GM10847 (cell line): ENCODE measurements around the gene YWHAQ.

Experiments
- POLR2A ChIP-seq: IDR thresholded peaks from 2 replicates; pipeline ENCODE4 v1.6.1; 2011; ENCODE audit not compliant: insufficient read length; ENCODE audit errors: extremely low read depth

YWHAQ gene

DNA sequence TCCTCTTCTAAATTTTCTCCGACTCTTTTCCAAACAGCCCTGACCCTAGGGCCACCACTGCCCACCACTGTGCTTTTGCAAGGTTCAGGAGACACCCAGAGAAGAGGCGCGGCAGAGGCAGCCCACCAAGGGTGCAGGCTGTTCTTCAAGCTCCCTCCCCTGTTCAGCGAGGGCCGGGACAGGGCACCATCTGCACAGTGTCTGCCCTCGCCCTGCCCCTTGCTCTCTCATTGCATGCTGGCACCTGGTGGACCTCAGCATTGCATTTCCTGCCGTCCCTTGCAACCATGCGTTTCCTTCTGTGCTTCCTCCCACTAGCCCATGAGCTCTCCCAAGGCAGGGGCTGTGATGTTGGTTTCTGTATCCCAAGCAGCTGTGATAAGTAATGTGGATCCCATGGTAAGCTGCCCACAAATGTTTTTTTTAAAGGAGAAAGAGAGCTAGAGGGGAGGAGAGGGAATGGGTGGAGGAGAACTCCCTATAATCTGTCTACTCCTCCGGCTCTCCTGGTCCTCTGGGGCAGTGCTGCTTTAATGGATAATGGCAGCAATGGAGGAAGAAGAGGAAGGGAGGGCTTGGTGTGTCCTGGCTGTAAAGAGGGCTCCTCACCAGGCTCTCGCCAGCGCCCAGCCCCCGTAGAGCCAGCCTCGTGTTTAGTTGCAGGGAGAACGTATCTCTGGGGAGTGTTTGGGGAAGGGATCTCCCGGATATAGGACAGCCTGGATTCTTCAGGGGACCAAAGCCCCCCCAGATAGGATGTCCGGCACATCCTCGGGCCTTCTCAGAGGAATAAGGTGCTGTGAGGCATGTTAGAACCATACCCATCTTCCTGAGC, 15.6 kb upstream of the YWHAQ start:
- TF ChIP-seq POLR2A, result no peak

DNA sequence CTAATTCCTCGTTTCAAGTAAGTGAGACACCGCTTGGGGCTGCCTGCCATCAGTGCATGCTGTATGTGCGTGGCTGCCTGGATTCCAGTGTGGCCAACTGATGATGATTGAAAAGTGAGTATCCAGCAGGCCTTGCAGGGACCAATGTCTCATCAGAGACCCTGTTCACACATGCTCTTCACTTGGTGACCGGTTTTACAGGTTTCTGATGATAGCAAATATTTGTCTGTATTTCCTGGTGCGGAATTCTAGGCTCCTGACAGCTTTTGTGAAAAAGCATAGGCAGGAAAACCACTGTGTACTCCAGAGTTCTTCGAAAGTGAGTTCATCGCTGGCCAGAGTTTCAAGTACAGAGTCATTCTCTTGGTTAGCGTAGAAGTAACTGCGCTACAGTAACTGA, 13.8 kb upstream of the YWHAQ start:
- TF ChIP-seq POLR2A, result no peak

DNA sequence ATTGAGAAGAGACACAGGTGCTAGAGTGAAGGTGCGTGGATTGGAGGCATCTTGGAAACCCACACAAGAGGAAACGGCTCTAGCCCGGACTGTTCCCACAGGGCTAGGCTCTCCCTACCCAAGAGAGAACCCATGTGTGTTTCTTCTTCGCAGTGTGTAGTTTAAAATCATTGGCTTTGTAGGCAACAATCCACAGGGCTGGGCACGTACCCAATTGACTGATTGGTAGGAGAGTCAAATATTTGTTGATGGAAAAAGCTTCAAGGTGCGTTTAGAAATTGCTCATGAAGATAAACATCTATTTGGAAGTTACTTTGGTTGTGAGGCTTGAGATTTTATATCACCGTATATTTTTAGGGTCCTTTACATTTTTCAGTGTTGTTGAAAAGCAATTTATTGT, 13.2 kb upstream of the YWHAQ start:
- TF ChIP-seq POLR2A, result no peak

DNA sequence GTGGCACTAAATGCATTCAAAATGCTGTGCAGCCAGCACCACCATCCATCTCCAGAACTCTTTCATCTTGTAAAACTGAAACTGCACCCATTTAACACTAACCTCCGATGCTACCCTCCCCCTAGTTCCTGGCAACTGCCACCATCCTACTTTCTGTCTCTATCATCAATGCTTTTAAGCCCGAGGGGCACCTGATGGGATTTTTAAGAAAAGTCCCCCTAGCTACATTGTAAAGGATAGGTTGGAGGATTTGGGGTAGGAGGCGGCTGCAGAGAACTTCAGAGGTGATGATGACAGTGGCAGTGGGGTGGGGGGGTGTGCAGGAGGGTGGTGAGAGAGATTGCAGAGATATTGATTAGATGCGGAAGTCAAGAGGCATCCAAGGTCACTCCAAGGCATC, 10.8 kb upstream of the YWHAQ start:
- no peak for TF ChIP-seq POLR2A

DNA sequence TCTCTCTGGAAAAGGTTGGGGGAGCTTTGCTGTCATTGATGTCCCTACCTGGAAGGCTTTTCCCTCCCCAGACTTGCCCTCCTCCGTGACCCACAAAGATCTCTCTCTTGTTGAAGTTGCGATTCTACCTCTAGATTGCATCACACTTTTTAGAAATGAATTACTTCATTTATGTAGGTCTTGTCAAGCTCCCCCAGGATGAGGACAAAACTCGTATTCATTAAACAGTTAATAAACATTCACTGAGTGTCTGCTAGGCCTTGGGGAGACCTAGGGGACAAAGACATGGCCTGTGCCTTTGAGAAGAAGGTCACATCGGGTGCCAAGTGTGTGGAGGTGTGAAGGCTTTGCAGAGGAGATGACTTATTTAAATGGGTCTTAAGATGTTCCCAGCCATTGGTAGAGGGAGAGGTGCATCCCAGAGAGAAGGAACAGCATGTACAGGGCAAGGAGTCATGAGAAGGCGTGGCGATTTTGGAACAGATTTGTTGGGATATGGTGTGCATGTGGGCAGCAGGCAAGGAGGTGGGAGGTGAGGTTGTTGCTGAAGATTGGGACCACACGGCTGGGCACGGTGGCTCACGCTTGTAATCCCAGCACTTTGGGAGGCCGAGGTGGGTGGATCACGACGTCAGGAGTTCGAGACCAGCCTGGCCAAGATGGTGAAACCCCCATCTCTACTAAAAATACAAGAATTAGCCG, 9.8 kb upstream of the YWHAQ start:
- TF ChIP-seq POLR2A, result no peak

DNA sequence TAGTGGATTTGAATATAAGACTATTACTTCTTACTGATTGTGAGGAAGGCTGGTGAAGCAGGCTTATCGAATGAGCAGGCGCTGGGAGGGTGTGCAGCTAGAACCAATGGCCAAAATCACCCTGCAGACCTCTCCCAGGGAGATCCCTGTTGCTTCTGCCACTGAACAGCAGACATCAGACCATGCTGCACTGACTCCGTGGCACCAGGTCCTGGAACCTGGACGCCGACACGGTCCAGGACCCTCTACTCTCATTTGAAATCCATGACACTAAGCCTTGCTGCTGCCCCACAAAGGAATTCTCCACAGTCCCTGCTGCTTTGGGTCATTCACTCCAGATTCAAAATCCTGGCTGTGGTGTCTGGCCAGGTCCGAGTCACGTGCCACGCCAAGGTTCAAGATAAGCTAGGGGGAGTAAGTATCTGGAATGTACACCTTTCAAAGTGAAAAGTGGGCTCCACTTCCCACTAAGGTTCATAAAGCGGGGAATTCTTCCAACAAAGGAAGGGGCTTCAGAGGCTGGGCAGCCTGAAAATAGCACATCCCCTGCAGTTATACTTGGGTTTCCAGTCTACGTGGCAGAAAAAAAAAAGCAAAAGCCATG, 9.0 kb upstream of the YWHAQ start:
- TF ChIP-seq POLR2A, result no peak

DNA sequence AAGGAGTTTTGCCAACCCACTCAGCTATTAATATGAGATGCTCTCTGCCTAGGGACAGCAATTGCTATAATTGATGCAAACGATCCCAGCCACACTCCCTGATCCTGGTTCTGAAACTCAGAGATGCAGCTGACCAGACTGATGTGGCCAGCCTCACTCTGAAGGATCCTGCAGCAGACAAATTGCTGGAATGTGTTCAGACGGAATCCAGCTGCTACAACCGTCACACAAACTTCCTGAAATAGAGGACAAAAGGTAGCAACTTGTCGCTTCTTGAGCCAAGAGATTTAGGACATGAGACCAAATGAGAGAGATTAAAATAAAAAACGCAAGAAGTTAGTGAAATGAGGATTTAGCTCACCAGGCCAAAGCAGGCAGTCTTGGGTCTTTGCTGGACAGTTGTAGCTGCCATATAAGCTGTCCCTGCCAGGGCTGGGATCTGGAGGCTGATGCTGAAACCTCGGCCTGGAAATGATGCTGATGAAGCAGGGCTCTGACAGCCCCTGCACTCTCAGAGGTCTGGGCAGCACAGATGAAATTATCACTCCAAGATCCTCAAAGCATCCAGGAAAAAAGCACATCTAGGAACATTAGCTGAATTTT, 8.3 kb upstream of the YWHAQ start:
- TF ChIP-seq POLR2A, result no peak

DNA sequence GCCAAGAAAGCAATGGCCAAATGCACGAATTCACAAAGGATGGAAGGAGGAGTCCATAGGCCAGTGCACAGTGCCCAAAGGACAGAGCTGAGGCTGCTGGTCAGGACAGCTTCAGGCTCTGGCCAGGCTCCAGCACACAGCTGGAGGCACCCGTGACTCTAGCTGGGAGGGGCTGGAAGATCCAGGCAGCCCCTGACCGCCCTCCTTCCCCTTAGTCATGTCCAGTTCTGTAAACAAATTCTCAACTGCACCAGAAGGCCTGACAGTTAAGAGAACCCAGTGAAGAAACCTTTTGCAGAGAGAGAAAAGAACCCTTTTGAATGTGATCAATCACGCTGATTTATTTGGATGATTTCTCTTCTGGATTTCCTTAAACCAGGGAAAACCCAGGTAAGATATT, 7.7 kb upstream of the YWHAQ start:
- no peak for TF ChIP-seq POLR2A

DNA sequence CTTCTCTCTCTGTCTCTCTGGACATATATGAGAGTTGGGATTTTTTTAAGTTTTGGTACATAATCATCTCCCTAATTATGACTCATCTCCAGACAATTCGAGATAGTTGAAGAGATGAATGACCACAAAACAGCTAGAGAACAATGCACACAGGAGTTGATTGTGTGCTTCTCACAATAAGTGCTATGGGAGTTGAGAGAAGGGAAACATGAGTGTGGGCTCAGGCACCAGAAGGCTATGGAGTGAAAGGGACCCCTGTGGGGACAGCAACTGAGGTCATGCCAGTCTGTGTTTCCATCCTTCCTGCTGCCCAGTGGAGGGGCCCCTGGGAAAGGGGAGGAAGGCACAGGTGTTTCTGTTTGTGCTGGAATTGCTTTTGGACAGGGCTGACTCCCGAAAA, 6.5 kb upstream of the YWHAQ start:
- TF ChIP-seq POLR2A, result no peak

DNA sequence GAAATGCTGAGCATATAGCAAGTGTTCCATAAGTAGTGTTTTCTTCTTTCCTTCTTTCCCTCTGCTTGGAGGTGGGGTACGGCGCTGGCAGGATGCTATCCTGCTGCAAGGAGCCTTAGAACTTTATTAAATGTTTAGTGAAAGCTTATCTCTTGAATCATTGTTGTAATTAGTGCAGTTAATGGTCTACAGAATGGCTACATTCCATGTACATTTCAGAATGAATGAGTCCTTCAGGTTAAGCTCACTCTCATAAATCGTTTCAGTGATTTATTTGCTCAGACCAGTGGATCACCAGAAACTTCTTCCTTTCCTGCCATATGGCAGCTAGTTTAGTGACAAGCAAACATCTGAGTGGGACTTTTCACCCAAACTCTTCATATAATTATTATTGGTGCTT, 3.3 kb upstream of the YWHAQ start:
- TF ChIP-seq POLR2A, result no peak

DNA sequence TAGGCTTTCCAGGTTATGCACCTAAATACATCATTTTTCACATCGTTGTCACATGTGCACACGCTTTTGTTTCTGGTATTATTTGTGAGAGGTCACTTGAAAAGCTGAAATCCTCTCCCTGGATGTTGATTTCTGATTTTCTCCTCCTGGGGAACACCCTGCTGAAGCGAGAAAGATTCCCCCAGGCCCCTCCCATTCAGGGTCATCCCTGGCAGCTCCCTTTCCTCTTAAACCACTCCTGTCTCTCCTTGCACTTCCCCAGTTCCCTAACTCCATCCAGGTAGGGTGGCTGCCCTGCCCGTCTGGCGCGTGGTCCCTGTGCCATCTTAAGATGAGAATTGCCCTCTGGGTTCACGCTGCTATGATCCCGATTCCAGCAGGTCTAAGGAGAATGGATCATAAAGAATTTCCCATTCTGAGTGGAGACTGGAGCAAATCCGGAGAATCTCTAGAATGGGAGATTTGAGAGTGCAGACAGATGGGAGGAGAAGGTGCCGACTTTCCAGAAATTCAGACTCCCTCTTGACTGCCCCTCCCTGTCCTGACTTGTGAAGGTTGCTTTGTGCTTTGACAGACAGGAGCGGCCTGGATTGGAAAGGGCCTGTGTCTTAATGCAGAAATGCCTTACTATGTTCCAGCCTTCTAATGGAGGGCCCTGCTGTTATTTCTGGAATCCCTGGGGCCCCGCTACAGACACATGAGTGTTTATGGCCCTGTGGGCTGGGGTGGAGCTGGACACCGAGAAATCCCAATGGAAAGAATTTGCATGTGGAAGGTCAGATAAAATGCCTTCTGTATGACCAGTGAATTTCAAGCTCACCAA, 1.3 kb upstream of the YWHAQ start:
- no peak for TF ChIP-seq POLR2A

DNA sequence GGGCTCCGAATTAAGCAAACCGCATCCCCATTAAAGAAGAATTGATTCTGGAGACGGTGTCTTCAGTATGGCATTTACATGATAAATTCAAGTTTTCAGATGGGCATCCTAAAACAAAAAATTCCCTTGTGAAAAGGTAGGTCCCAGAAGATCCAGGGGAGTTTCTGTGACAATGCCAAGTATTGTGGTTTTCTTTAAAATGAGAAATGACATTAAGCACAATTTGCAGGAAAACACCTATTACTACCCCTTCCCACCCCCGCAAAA, 689 bp upstream of the YWHAQ start:
- no peak for TF ChIP-seq POLR2A

DNA sequence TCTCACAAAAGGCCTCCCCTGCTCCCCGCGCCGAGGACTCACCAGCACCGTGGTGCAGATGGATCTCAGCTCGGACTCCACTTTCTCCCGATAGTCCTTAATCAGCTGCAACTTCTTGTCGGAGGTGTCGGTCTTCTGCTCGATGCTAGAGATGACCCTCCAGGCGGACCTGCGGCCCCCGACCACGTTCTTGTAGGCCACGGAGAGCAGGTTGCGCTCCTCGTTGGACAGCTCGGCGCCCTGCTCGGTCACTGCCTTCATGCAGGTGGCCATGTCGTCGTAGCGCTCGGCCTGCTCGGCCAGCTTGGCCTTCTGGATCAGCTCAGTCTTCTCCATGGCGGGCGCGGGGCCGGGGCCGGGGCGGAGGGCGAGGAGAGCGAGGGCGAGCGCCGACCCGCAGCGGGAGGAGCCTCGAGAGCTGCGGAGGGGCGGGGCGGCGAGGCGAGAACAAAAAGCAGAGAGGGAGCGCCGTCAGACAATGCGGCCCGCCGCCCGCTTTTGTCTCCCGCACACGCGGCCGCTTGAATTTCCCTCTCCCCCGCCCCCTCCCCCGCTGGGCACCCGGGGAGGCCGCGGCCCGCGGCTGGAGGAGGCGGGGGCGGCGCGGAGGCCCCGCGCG, 571 bp downstream of the YWHAQ start:
- TF ChIP-seq POLR2A, result no peak

DNA sequence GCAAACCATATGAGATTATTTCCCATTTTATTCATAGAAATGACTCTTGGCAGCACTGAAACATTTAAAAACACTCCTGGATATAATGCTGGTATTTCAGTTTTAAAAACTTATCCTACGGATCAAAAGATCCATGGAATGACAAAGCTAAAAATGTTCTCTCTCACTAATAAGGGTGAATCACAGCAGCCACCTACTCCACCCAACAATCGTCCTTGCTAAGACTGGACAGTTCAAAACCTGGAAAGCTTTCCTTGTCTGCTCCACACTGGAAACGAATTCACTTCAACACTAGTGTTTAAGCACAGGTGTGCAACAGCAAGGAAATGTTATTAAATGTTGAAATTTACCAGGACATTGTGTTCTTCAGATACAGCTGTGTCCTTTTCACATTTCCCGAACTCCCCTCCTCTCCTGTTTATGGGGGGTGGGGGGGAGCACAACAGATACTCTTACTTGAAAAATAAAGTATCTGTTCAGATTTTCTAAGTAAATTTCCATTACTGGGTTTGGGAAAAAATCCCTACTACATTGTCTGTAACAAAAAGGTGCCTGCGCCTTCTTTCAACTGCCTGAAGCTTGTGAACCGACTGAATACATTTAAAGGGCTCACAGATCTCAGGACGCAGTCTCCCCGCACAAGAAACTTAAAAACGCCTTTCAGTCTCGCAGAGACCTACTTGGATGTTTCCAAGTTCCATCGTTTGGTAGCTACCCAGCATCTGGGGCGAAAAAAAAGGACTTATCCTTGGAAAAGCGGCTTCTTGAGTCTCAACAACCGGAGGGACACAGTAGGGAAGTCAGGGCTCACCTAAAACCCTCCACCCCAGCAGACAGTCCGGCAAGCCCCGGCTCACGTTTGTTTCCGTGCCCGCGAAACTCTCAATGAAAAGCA, 1.3 kb downstream of the YWHAQ start:
- no peak for TF ChIP-seq POLR2A

DNA sequence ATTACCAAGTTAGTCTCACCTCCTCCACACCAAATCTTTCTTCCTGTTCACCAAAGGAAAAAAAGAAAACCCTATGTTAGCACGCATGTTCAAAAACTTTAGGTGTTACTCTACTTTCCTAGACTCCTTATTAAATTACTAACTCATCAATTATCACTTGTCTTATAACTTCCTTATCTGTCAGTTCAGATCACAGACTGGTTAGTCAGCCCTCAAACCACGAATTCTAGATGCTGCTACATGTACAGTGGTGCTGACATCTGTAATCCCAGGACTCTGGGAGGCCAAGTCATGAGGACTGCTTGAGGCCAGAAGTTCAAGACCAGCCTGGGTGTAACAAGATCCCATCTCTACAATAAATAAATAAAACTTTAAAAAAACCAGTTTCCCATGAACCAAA, 3.5 kb downstream of the YWHAQ start:
- TF ChIP-seq POLR2A, result no peak
